CD4-positive, alpha-beta T cell treated with Interleukin-2 at 100 ng/mL for 4 hours (primary cell): ENCODE data around the gene SLC8A2.

Source experiments
- DNase-seq: peaks from one replicate; pipeline ENCODE4 v3.0.0-alpha.2; 2020; ENCODE audit warnings: low spot score

The SLC8A2 gene

DNA sequence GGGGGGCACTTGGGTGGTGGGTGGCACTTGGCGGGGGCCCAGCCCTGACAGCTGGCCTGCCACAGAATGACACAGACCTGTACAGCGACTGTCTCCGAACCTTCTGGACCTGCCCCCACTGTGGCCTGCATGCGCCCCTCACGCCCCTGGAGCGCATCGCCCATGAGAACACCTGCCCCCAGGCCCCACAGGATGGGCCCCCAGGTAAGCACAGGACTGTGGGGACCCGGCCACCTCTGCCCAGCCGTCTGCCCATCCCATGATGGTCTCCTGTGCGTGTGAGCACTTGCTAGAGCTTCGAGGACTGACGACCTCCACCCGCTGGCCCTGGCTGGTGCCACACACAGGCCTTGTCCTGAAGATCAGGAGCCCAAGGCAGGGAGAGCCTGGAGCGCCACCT is 90.6 kb downstream of the SLC8A2 start:
- DNase-seq, result no peak

DNA sequence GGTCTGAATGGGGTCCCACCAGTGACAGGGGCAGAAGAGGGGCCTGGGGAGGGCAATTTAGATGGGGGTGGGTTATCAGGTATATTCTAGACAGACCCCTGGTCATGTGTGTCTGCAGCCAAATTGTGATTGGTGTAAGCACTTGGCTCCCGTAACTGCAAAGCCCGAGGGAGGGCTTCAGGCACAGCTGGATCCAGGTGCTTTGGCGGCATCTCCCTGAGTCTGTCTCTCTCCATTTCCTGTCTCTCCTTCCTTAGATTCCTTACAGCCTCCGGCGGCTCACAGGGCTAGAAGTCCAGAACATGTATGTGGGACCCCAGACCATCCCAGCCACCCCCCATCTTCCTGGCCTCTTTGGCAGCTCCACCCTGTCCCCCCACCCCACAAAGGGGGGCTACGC is 91.1 kb downstream of the SLC8A2 start:
- no peak for DNase-seq

DNA sequence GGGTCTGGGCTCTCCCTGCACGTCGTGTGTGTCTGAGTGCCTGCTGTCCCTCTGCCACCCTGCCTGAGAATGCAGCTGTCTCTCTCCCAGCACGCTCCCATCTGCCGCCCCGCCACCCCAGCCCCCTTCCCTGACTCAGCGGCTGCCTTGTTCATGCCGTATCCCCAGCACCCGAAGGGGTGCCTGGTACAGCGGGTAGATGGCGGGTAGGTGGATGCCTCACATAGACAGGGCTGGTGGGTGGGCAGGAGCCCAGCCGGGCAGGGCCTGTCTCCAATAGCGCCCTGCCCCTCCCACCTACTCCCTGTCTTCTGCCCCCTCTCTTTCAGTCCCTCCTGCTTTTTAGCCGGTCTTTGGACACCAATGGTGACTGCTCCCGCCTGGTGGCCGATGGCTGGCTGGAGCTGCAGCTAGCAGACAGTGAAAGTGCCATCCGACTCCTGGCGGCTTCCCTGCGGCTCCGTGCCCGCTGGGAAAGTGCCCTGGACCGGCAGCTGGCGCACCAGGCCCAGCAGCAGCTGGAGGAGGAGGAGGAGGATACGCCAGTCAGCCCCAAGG is 92.2 kb downstream of the SLC8A2 start:
- no peak for DNase-seq

DNA sequence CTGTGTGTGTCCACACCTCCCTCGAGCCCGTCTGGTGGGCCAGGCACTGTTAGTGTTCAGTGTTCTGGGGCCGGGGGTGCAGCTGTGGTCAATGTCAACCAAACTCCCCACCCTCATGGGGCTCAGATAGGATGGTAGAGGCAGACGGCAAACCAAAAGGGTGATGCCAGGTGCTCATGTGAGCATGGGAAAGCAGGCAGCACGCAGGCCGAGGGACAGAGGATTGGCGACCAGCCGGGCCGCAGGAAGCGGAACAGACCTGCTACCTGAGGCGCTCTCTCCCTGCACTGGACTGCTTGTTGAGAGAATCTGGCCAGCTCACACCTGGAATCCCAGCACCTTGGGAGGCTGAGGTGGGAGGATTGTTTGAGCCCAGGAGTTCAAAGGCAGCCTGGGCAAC is 93.4 kb downstream of the SLC8A2 start:
- no peak for DNase-seq
